ENCODE data around the gene SLC34A1. TPM values are rescaled to one million over a fixed set of nuclear protein-coding genes. Genes with fewer than 3 reads are reported as not detected.

Gene SLC34A1
- total RNA-seq, 1 donor from 2014 or later = not detected

DNA sequence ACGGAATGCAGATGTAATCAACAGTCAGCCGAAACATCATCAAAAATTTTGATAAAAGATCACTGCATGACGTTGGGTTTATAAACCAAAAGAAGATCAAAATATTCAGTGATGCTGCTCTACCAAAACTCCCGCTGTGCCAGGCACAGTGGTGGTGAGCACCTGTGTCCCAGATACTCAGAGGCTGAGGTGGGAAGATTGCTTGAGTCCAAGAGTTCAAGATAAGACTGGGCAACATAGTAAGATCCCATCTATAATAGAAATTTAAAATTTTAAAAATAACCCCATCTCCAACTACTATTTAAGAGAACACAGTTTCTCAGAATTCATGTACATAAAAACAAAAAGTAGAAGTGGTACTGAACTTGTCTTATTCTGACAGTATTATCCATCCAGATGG lies 36.5 kb upstream of the SLC34A1 start:
- Mint-ChIP-seq H3K27ac (no peak overlapping the region), H3K9me3 (ENCODE audit: low read depth) (no peaks in the 10 kb centered on the region), H3K36me3 (ENCODE audit: insufficient read depth) (peaks cover 6% of the 10 kb centered on the region), H3K4me3 (ENCODE audit: low read depth) (no peak overlapping the region), H3K27me3 (no peaks in the 10 kb centered on the region), H3K4me1 (ENCODE audit: low read depth) (peaks cover 20% of the 10 kb centered on the region)
- TF ChIP-seq, protein P1, sequence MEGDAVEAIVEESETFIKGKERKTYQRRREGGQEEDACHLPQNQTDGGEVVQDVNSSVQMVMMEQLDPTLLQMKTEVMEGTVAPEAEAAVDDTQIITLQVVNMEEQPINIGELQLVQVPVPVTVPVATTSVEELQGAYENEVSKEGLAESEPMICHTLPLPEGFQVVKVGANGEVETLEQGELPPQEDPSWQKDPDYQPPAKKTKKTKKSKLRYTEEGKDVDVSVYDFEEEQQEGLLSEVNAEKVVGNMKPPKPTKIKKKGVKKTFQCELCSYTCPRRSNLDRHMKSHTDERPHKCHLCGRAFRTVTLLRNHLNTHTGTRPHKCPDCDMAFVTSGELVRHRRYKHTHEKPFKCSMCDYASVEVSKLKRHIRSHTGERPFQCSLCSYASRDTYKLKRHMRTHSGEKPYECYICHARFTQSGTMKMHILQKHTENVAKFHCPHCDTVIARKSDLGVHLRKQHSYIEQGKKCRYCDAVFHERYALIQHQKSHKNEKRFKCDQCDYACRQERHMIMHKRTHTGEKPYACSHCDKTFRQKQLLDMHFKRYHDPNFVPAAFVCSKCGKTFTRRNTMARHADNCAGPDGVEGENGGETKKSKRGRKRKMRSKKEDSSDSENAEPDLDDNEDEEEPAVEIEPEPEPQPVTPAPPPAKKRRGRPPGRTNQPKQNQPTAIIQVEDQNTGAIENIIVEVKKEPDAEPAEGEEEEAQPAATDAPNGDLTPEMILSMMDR (IDR thresholded peaks at IDR 0.05; ENCODE audit: unreplicated experiment) = no peak
- no peak for DNase-seq (ENCODE audit: low spot score, unreplicated experiment)

- Mint-ChIP-seq H3K9me3 (ENCODE audit: low read depth) (no peaks in the 10 kb centered on the region), H3K27me3 (peaks cover 2% of the 10 kb centered on the region), H3K4me1 (ENCODE audit: low read depth) (peaks cover 20% of the 10 kb centered on the region), H3K4me3 (ENCODE audit: low read depth) (peak overlapping the region; percentile 25), H3K36me3 (ENCODE audit: insufficient read depth) (peaks cover 2% of the 10 kb centered on the region), H3K27ac (no peak overlapping the region)
- TF ChIP-seq, protein P1 (IDR thresholded peaks at IDR 0.05; ENCODE audit: unreplicated experiment) = no peak
- DNase-seq (ENCODE audit: low spot score, unreplicated experiment) = no peak
Measured at GRCh38 chr5:177349362-177349647, 34.9 kb upstream of the SLC34A1 start.

- Mint-ChIP-seq H3K4me3 (ENCODE audit: low read depth) (peak overlapping the region; percentile 97), H3K4me1 (ENCODE audit: low read depth) (peaks cover 20% of the 10 kb centered on the region), H3K9me3 (ENCODE audit: low read depth) (no peaks in the 10 kb centered on the region), H3K36me3 (ENCODE audit: insufficient read depth) (peaks cover 2% of the 10 kb centered on the region), H3K27me3 (peaks cover 7% of the 10 kb centered on the region), H3K27ac (no peak overlapping the region)
- DNase-seq (ENCODE audit: low spot score, unreplicated experiment) = no peak
- TF ChIP-seq, protein P1 (IDR thresholded peaks at IDR 0.05; ENCODE audit: unreplicated experiment) = no peak
Measured at GRCh38 chr5:177349762-177350161, 34.5 kb upstream of the SLC34A1 start.

GRCh38 chr5:177350776-177351391 lies 33.4 kb upstream of the SLC34A1 start:
- H3K4me3 Mint-ChIP-seq (ENCODE audit: low read depth) = peak overlapping the region; percentile 97
- TF ChIP-seq, protein P1 (IDR thresholded peaks at IDR 0.05; ENCODE audit: unreplicated experiment) = no peak
- H3K36me3 Mint-ChIP-seq (ENCODE audit: insufficient read depth) = peaks cover 2% of the 10 kb centered on the region
- no peak for DNase-seq (ENCODE audit: low spot score, unreplicated experiment)
- peaks cover 20% of the 10 kb centered on the region for H3K4me1 Mint-ChIP-seq (ENCODE audit: low read depth)
- peak overlapping the region; percentile 99 for H3K27ac Mint-ChIP-seq
- no peaks in the 10 kb centered on the region for H3K9me3 Mint-ChIP-seq (ENCODE audit: low read depth)
- peaks cover 11% of the 10 kb centered on the region for H3K27me3 Mint-ChIP-seq

GRCh38 chr5:177351392-177352329 lies 32.6 kb upstream of the SLC34A1 start, which contains the start of gene LMAN2:
TSS of gene LMAN2 (minus strand) at chr5:177351668. CDS start at chr5:177351647, 21 bp downstream.
- TF ChIP-seq, protein P1 (IDR thresholded peaks at IDR 0.05; ENCODE audit: unreplicated experiment) = no peak
- peaks cover 20% of the 10 kb centered on the region for H3K4me1 Mint-ChIP-seq (ENCODE audit: low read depth)
- DNase-seq (ENCODE audit: low spot score, unreplicated experiment) = peak; percentile 64
- H3K27ac Mint-ChIP-seq = peak within 1 kb of the TSS; percentile 99
- H3K9me3 Mint-ChIP-seq (ENCODE audit: low read depth) = no peaks in the 10 kb centered on the region
- peaks cover 1% of the 10 kb centered on the region for H3K36me3 Mint-ChIP-seq (ENCODE audit: insufficient read depth)
- H3K27me3 Mint-ChIP-seq = peaks cover 12% of the 10 kb centered on the region
- peak within 1 kb of the TSS; percentile 97 for H3K4me3 Mint-ChIP-seq (ENCODE audit: low read depth)
